ENCODE data around the gene RBM47. TPM values are rescaled to one million over a fixed set of nuclear protein-coding genes. Genes with fewer than 3 reads are reported as not detected.
A peak's percentile ranks its signal among the peaks of the same experiment; 100 is the strongest.
"Not testable (repeated sequence)": the region's sequence is repeated elsewhere in the genome, so short reads cannot be mapped to it uniquely, and the experiment has no call there.

Gene RBM47
- 15.9 TPM for total RNA-seq (ENCODE audit: insufficient read depth, low replicate concordance)

GRCh38 chr4:40629401-40630334 is at the start of gene RBM47:
Gene RBM47, minus strand, starts transcription at chr4:40629864. Its CDS starts 190,971 bp downstream, at chr4:40438893.
- peak; percentile 77 for DNase-seq (ENCODE audit: low spot score)

- no peak for DNase-seq (ENCODE audit: low spot score)
Observed at GRCh38 chr4:40678421-40678820, 48.8 kb upstream of the RBM47 start.

- no peak for DNase-seq (ENCODE audit: low spot score)
Observed at GRCh38 chr4:40675166-40675565, 45.5 kb upstream of the RBM47 start.

DNA sequence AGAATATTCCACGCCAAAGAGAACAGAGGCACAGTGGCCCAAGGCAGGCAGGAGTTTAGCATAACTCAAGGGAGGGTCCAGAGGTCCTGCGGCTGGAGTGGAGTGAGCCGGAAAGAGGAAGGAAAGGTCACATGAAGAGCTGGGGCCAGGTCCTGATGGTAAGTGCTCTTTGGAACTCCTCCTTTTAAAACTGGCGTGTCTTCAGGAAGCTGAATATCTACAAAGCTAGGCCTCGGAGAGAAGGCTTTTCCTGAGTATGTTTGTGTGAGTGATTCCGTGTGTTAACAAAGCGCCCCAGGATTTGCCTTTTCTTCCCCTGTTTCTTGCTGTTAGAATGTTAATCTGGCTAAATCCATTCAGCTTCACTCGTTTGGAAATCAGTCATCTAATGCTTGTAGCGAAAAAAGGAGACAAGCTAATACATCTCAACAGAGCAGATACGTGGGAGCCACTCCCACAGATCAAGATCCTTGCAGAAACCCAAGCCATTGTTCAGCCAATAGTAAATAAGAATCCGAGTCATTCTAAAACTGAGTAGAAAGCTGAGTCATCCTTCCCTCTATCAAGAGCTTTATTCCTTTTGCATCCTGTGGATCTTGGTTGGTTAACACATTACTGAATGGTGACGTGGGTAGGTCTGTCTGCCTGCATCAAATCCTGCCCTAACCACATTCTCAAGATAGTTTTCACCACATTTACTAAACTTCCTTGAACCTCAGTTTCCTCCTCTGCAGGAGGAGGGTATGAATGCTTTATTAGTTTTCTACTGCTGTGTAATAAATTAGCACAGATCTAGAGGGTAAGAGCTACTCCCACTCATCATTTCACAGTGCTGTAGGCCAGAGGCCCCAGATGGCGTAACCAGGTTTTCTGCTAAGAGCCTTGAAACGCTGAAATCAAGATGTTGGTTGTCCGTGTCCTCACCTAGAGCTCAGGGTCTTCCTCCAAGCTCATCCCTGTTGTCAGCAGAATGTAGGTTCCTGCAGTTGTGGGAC is 43.2 kb upstream of the RBM47 start:
- peak; percentile 92 for DNase-seq (ENCODE audit: low spot score)

GRCh38 chr4:40669504-40669903 is 39.8 kb upstream of the RBM47 start:
- DNase-seq (ENCODE audit: low spot score), result no peak

GRCh38 chr4:40665842-40666241 is 36.2 kb upstream of the RBM47 start:
- DNase-seq (ENCODE audit: low spot score), result no peak

- DNase-seq (ENCODE audit: low spot score), result peak; percentile 75
Observed at GRCh38 chr4:40662962-40663604, 33.4 kb upstream of the RBM47 start.

- DNase-seq (ENCODE audit: low spot score), result no peak
Observed at GRCh38 chr4:40661803-40662202, 32.1 kb upstream of the RBM47 start.

DNA sequence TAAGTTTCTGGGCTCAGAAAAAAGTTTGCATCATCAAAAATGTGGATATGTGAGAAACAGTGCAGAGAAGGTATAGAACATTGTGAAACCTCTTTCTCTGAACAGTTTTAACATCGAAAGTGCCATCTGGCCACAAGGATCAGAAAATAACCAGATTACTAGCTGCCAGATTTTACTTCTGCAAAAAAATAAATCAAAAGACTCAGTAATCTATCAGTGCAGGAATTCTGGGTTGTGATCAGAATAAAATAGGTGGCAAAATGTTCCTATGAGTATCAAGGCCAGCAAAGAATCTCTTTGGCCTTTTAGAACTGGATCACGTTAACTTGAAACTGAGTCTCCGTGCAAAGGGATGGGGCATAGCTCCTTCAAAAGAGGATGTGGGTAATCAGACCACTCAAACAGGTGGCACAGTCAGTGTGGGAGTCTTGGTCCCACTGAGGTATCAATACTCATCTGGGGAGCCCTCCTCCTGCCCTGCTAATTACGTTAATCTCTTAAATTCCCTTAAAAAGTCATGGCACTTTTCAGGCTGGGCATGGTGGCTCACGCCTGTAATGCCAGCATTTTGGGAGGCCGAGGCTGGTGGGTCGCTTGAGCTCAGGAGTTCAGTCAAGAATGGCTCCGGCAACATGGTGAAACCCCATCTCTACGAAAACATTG is 26.7 kb upstream of the RBM47 start:
- DNase-seq (ENCODE audit: low spot score), result no peak

- no peak for DNase-seq (ENCODE audit: low spot score)
Observed at GRCh38 chr4:40651280-40651679, 21.6 kb upstream of the RBM47 start.

- DNase-seq (ENCODE audit: low spot score), result no peak
Observed at GRCh38 chr4:40649321-40649720, 19.7 kb upstream of the RBM47 start.

GRCh38 chr4:40648742-40649281 is 19.1 kb upstream of the RBM47 start:
- no peak for DNase-seq (ENCODE audit: low spot score)

- DNase-seq (ENCODE audit: low spot score), result no peak
Observed at GRCh38 chr4:40648131-40648530, 18.5 kb upstream of the RBM47 start.

DNA sequence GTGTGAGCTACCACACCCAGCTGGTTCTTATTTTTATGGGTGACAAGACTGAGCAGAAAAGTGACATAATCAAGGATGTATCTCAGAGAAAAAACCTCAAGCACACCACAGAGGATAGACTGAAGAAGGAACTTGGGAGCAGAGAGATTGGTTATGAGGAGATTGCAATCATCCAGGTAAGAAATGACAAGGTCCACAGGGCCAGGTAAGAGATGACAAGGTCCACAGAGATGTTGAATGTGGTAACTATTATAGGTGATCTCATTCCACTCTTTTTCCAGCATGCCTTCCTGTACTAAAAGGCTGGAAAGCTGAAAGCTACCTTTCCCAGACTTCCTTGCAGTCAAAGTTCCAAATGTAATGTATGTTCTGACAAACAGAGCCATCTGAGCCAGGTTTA is 15.9 kb upstream of the RBM47 start:
- DNase-seq (ENCODE audit: low spot score), result no peak

GRCh38 chr4:40632080-40632479 is 2.4 kb upstream of the RBM47 start:
- DNase-seq (ENCODE audit: low spot score), result no peak

DNA sequence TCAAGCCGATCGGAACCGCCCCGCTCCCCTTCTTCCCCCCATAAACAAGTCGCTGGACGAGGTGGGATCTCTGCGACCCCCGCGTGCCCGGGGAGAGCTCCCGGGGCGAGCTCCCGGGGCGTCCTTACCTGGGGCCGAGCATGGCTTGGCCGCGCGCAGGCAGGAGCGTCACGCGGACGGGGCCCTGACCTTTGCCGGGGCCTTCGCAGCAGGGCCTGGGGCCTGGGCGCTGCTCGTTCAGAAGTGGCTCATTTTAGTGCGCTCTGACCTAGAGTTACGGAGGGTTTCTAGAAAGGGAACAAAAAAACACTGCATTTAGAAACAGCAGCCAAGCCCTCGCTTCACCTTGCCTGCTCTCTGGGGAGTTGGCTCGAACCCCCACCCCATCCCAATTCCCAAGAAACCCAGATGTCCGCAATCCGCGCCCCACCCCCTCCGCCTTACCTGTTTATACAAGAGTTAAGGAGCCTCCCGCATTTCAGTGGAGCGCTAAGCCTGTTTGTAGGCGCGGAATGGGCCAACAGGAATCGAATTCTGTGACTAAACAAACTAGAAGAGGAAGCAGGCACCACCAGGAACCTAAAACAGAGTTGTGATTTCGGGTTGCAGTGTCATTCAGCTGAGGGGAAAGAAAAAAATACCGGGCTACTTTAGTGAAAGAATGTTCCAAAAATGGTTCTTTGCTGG is 814 bp upstream of the RBM47 start:
- no peak for DNase-seq (ENCODE audit: low spot score)

DNA sequence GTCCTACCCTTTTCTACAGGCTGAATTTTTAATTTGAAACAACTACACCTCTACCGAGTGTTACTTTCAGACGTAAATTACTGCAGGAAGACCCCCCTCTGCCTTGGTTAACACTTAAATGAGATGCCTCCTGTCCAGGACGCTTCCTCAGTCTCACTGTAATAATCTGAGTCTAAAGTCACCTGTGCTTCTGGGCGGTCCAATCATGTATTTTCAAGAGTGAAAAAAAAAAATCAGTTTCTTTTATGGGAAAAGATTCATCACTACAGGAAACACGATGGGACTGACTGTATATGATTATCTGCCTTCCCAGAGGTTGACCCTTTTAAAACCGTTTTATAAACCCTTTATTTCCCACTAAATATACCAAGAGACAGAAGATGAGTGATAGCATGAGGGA is 776 bp downstream of the RBM47 start:
- no peak for DNase-seq (ENCODE audit: low spot score)

DNA sequence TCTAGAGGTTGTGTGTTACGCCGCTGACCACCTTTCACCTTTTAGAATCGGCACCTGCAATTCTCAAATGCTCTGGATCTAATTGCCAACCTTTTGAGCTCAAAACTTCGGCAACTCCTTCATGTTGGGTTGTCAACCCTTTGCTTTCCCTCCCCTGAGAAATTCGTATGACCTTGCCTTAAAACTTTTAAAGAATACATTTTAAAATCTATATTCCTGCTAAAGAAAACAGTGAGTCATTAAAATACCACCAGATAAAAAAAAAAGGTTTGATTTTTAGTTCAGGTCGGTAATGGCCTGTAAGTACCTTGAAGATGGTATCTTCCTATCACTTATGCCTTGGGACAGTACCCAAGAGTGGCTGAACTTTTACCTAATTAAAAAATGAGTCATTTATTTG is 1.3 kb downstream of the RBM47 start:
- DNase-seq (ENCODE audit: low spot score), result not testable (repeated sequence)

- no peak for DNase-seq (ENCODE audit: low spot score)
Observed at GRCh38 chr4:40627540-40627939, 2.1 kb downstream of the RBM47 start.

All from umbilical cord (tissue), 2 donors.